ENCODE data around the gene LINC00237. TPM values are rescaled to one million over a fixed set of nuclear protein-coding genes. Genes with fewer than 3 reads are reported as not detected.

Gene LINC00237
- total RNA-seq, 4 donors from 2014 or later, result not detected

DNA sequence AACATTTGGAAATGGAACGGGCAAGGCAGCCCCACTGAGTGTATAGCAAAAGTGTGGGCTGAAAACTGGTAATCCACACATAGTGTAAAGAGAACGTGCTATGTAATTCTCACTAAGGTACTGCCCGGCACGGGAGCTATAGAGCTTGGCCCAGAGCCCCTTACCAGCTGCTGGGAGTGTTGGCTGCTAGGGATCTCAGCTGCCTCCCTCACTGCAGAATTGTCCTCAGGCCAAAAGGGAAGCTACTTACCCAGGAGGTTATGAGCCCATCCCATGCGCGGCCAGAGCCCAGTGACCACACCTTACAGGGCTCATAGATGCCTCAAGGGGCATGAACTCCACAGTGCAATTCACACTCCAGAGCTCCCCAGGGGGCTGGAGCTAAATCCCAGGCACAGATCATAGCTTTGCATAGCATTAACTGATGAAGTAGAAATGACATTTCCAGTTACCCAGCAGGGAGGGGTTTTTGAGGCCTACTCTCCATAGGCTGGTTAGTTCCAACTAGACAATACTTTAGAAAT, 56.8 kb downstream of the LINC00237 start:
- no peak overlapping the region for H3K27ac ChIP-seq
- H3K4me1 ChIP-seq, result no peaks in the 10 kb centered on the region
- no peak for DNase-seq
- H3K4me3 ChIP-seq, result no peak overlapping the region
- no peaks in the 10 kb centered on the region for H3K9me3 ChIP-seq
- TF ChIP-seq, protein P1, sequence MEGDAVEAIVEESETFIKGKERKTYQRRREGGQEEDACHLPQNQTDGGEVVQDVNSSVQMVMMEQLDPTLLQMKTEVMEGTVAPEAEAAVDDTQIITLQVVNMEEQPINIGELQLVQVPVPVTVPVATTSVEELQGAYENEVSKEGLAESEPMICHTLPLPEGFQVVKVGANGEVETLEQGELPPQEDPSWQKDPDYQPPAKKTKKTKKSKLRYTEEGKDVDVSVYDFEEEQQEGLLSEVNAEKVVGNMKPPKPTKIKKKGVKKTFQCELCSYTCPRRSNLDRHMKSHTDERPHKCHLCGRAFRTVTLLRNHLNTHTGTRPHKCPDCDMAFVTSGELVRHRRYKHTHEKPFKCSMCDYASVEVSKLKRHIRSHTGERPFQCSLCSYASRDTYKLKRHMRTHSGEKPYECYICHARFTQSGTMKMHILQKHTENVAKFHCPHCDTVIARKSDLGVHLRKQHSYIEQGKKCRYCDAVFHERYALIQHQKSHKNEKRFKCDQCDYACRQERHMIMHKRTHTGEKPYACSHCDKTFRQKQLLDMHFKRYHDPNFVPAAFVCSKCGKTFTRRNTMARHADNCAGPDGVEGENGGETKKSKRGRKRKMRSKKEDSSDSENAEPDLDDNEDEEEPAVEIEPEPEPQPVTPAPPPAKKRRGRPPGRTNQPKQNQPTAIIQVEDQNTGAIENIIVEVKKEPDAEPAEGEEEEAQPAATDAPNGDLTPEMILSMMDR (IDR thresholded peaks at IDR 0.05), result no peak
- no peak for TF ChIP-seq POLR2A (IDR thresholded peaks at IDR 0.05)
- H3K27me3 ChIP-seq, result no peaks in the 10 kb centered on the region
- intact Hi-C loops (cut with DNase I; ENCODE audit: low total_unique reads), result no loop called here
- H3K36me3 ChIP-seq, result no peaks in the 10 kb centered on the region

DNA sequence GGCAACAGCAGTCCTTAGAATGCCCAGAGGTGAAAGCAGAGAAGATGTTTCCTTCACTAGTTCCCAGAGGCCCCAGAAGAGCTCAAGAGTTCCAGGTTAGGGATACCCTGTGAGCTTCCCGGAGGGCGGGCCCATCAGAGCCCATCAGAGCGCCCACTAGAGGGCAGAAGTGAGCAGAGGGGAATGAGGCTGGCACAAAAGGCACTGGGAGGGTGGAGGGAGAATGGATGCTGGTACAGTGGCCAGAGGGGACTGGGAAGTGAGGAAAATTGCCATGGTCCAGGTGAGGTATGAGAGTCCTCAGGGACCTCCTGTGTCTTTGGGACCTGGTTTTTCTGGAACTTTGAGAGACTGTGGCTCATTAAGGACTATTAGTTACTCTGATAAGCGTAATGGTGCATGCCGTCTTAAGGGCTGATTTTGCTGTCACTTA, 57.3 kb downstream of the LINC00237 start:
- Histone ChIP-seq H3K4me1 (no peaks in the 10 kb centered on the region), H3K27ac (no peak overlapping the region), H3K27me3 (no peaks in the 10 kb centered on the region), H3K4me3 (no peak overlapping the region), H3K9me3 (no peaks in the 10 kb centered on the region), H3K36me3 (no peaks in the 10 kb centered on the region)
- intact Hi-C loops (cut with DNase I; ENCODE audit: low total_unique reads), result no loop called here
- no peak for DNase-seq
- TF ChIP-seq POLR2A (IDR thresholded peaks at IDR 0.05), result no peak
- TF ChIP-seq, protein P1 (IDR thresholded peaks at IDR 0.05), result no peak

DNA sequence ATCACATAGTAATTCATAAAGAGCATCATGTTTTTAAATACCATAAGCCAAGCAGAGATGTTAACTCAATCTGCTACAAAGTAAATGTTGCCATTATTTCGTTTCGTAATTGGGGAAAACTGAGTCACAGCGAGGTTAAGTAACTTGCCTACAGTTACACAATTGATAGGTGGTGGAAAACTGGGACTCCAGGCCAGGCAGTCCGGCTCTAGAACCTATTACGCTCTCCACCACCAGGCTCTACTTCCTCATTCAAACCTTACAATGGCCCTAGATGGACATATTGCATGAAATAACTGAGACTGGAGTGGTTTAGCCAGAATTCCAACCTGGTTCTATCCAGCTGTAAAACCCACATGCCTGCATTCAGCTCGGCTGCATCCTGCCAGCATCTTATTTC, 58.2 kb downstream of the LINC00237 start:
- TF ChIP-seq POLR2A (IDR thresholded peaks at IDR 0.05), result no peak
- TF ChIP-seq, protein P1 (IDR thresholded peaks at IDR 0.05), result no peak
- no peak for DNase-seq

GRCh38 chr20:21046413-21047070, 59.6 kb downstream of the LINC00237 start:
- intact Hi-C loops (cut with DNase I; ENCODE audit: low total_unique reads), result no loop called here
- no peak for TF ChIP-seq POLR2A (IDR thresholded peaks at IDR 0.05)
- TF ChIP-seq, protein P1 (IDR thresholded peaks at IDR 0.05), result no peak
- Histone ChIP-seq H3K4me3 (no peak overlapping the region), H3K9me3 (no peaks in the 10 kb centered on the region), H3K36me3 (no peaks in the 10 kb centered on the region), H3K27ac (no peak overlapping the region), H3K4me1 (no peaks in the 10 kb centered on the region), H3K27me3 (no peaks in the 10 kb centered on the region)
- no peak for DNase-seq

More for the DNA sequence above, 58.2 kb downstream of the LINC00237 start:
- no peaks in the 10 kb centered on the region for H3K4me1 ChIP-seq
- H3K36me3 ChIP-seq, result no peaks in the 10 kb centered on the region
- no peaks in the 10 kb centered on the region for H3K27me3 ChIP-seq
- no peak overlapping the region for H3K27ac ChIP-seq
- no peaks in the 10 kb centered on the region for H3K9me3 ChIP-seq
- intact Hi-C loops (cut with DNase I; ENCODE audit: low total_unique reads), result no loop called here
- H3K4me3 ChIP-seq, result no peak overlapping the region

Small RNAs within 50 kb of the gene (small RNA-seq; reads per million reads assigned to genes)
- not detected for gene RNA5SP477

Other genes starting within 250 kb of the LINC00237 start
- 10 to 100 TPM; 23.2 to 58.7 (median 28.3) TPM for gene KIZ, start 19.7 kb upstream of the LINC00237 start, total RNA-seq
- 100 to 1,000 TPM in 1 of 4 donors, 10 to 100 TPM in 3; 32.6 to 100 (median 51.7) TPM for gene XRN2, start 197.0 kb upstream of the LINC00237 start, total RNA-seq